ENCODE data around the gene GAS6.

Gene GAS6

GRCh38 chr13:113849981-113850721, 13.7 kb downstream of the GAS6 start:
- TF ChIP-seq CTCF (IDR thresholded peaks at IDR 0.05; ENCODE audit: extremely low read depth, insufficient read depth, missing control alignments) = no peak
- in situ Hi-C loops (cut with MboI; ENCODE audit: low pct_unique_long_range_greater_than_20kb, low sequenced_read_pairs, unreplicated experiment) = no loop called here
- no peak for DNase-seq (ENCODE audit: low spot score)

- TF ChIP-seq CTCF (IDR thresholded peaks at IDR 0.05; ENCODE audit: extremely low read depth, insufficient read depth, missing control alignments) = no peak
- DNase-seq (ENCODE audit: low spot score) = no peak
- in situ Hi-C loops (cut with MboI; ENCODE audit: low pct_unique_long_range_greater_than_20kb, low sequenced_read_pairs, unreplicated experiment) = no loop called here
Observed at GRCh38 chr13:113849546-113849945, 14.3 kb downstream of the GAS6 start.

- in situ Hi-C loops (cut with MboI; ENCODE audit: low pct_unique_long_range_greater_than_20kb, low sequenced_read_pairs, unreplicated experiment) = no loop called here
- TF ChIP-seq CTCF (IDR thresholded peaks at IDR 0.05; ENCODE audit: extremely low read depth, insufficient read depth, missing control alignments) = no peak
- DNase-seq (ENCODE audit: low spot score) = no peak
Observed at GRCh38 chr13:113848431-113849260, 15.2 kb downstream of the GAS6 start.

GRCh38 chr13:113848020-113848419, 15.9 kb downstream of the GAS6 start:
- in situ Hi-C loops (cut with MboI; ENCODE audit: low pct_unique_long_range_greater_than_20kb, low sequenced_read_pairs, unreplicated experiment) = no loop called here
- TF ChIP-seq CTCF (IDR thresholded peaks at IDR 0.05; ENCODE audit: extremely low read depth, insufficient read depth, missing control alignments) = no peak
- no peak for DNase-seq (ENCODE audit: low spot score)

- in situ Hi-C loops (cut with MboI; ENCODE audit: low pct_unique_long_range_greater_than_20kb, low sequenced_read_pairs, unreplicated experiment) = no loop called here
- TF ChIP-seq CTCF (IDR thresholded peaks at IDR 0.05; ENCODE audit: extremely low read depth, insufficient read depth, missing control alignments) = no peak
- no peak for DNase-seq (ENCODE audit: low spot score)
Observed at GRCh38 chr13:113846636-113847318, 17.1 kb downstream of the GAS6 start.

All from GM13977 (cell line).